Panc1 (cell line): Measurements from ENCODE around the gene ADK. TPM values are rescaled to one million over a fixed set of nuclear protein-coding genes. Genes with fewer than 3 reads are reported as not detected.
"Not testable (repeated sequence)": the region's sequence is repeated elsewhere in the genome, so short reads cannot be mapped to it uniquely, and the experiment has no call there.

ENCODE experiments used
- ATAC-seq: fragments of 200-7000 bp; cut with Tn5 transposase; 2 replicates; pipeline ENCODE4 v1.9.1; 2020; ENCODE audit warnings: mild to moderate bottlenecking, moderate library complexity
- BruUV-seq: library from RNA; stranded (reverse); fragments of 400-500 nt; replicated peaks from 2 replicates; lab custom pipeline; 2021; lab: Mats Ljungman, UMichigan
- CTCF ChIA-PET: fragments of 300-600 bp; sonication (Branson Sonifier 250); formaldehyde crosslinking; loops from one replicate; lab custom pipeline; 2022; ENCODE audit warnings: antibody characterized with exemption; lab: Charles Lee
- POLR2A ChIA-PET: fragments of 300-600 bp; sonication (Branson Sonifier 250); formaldehyde crosslinking; loops from one replicate; lab custom pipeline; 2022; ENCODE audit warnings: antibody characterized with exemption; lab: Charles Lee
- DNase-seq: peaks from one replicate; pipeline ENCODE4 v3.0.0-alpha.2; 2010; ENCODE audit warnings: low read depth, low spot score
- H3K27ac ChIP-seq: 2 replicates; pipeline ENCODE4 v1.5.1; 2011; ENCODE audit warnings: mild to moderate bottlenecking, low read length, inconsistent platforms
- H3K27me3 ChIP-seq: fragments of 200-500 bp; sonication (Bioruptor generic); 2 replicates; pipeline ENCODE4 v1.6.0; 2014; ENCODE audit warnings: low read length, inconsistent platforms; ENCODE audit not compliant: control insufficient read depth, insufficient read depth
- H3K36me3 ChIP-seq: fragments of 200-500 bp; sonication (Bioruptor generic); 2 replicates; pipeline ENCODE4 v1.5.1; 2014; ENCODE audit warnings: inconsistent platforms, mild to moderate bottlenecking, low read length, moderate library complexity; ENCODE audit not compliant: control insufficient read depth, insufficient read depth
- H3K4me1 ChIP-seq: 2 replicates; pipeline ENCODE4 v1.5.1; 2011; ENCODE audit warnings: inconsistent platforms, mild to moderate bottlenecking, low read length, moderate library complexity; ENCODE audit not compliant: control insufficient read depth, insufficient read depth
- H3K4me3 ChIP-seq, 2 experiments: 2 replicates each; pipeline ENCODE4 v1.5.1; 2011 to 2012; ENCODE audit warnings: low read depth in 2 of 2, low read length in 2 of 2, mild to moderate bottlenecking in 2 of 2, inconsistent platforms in 1 of 2, moderate library complexity in 1 of 2
- H3K9me3 ChIP-seq: fragments of 200-500 bp; sonication (Bioruptor generic); 2 replicates; pipeline ENCODE4 v1.5.1; 2014; ENCODE audit warnings: low read depth, mild to moderate bottlenecking, inconsistent platforms, low read length, moderate library complexity; ENCODE audit not compliant: control insufficient read depth, insufficient read depth
- CTCF ChIP-seq: fragments of 450-650 bp; IDR thresholded peaks from 2 replicates; pipeline ENCODE4 v1.5.1; 2017; ENCODE audit warnings: mild to moderate bottlenecking
- POLR2AphosphoS5 ChIP-seq: IDR thresholded peaks from 2 replicates; pipeline ENCODE4 v1.6.1; 2012; ENCODE audit warnings: mild to moderate bottlenecking, low read depth, low read length, moderate library complexity
- SIN3A ChIP-seq: IDR thresholded peaks from 2 replicates; pipeline ENCODE4 v1.6.1; 2012; ENCODE audit warnings: low read depth, mild to moderate bottlenecking, low read length, moderate library complexity, borderline replicate concordance; ENCODE audit not compliant: insufficient read depth
- TCF7L2 ChIP-seq: IDR thresholded peaks from 2 replicates; pipeline ENCODE4 v1.6.1; 2011; ENCODE audit warnings: mild to moderate bottlenecking, low read depth, low read length, inconsistent platforms
- in situ Hi-C: cut with HindIII; loops from 2 replicates; pipeline ENCODE4 v1.10.0; 2016; ENCODE audit warnings: low sequenced_read_pairs, low pct_unique_long_range_greater_than_20kb
- intact Hi-C: fragments of 100-400 bp; cut with micrococcal nuclease; formaldehyde crosslinking; loops from one replicate; pipeline ENCODE4 v1.10.0; 2022; ENCODE audit not compliant: unreplicated experiment
- total RNA-seq: library from RNA; stranded (reverse); gene quantifications from one replicate; pipeline ENCODE4 v1.2.1, GENCODE V29; 2021; ENCODE audit not compliant: unreplicated experiment
- TF ChIP-seq, protein P1 (sequence below), 2 experiments: IDR thresholded peaks; 2 replicates each; pipeline ENCODE4 v1.6.1; 2011 to 2012; ENCODE audit warnings: low read depth in 2 of 2, control low read depth in 1 of 2, low read length in 1 of 2, mild to moderate bottlenecking in 1 of 2, moderate library complexity in 1 of 2; ENCODE audit not compliant: insufficient read depth in 1 of 2

ADK gene
- total RNA-seq, 1 experiment from 2014 or later, result 64.5 TPM

DNA sequence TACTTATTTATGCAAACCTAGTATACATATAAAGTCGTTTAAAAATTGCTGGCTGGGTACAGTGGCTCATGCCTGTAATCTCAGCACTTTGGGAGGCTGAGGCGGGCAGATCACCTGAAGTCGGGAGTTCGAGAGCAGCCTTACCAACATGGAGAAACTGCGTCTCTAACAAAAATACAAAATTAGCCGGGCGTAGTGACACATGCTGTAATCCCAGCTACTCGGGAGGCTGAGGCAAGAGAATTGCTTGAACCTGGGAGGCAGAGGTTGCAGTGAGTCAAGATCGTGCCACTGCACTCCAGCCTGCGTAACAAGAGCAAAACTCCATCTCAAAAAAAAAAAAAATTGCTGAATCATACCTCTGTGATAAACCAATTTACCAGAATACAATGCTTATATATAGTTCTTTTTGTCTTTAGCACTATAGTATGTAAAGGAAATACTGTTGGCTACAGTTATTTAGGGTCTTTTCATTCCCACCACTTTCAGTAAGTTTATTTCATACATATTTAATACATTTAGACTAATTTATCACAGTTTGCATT is 325.2 kb downstream of the ADK start:
- CTCF ChIA-PET, result interaction anchor here (0.7 kb wide), 1 partner anchor 261 kb away, joined by 3 read pairs; no protein-coding TSS in a partner anchor
- H3K4me3 ChIP-seq, H3K9me3 ChIP-seq, DNase-seq, H3K36me3 ChIP-seq, H3K27me3 ChIP-seq, POLR2A ChIA-PET, in situ Hi-C loops, intact Hi-C loops, H3K27ac ChIP-seq, BruUV-seq, ATAC-seq, H3K4me1 ChIP-seq: not testable (repeated sequence)

DNA sequence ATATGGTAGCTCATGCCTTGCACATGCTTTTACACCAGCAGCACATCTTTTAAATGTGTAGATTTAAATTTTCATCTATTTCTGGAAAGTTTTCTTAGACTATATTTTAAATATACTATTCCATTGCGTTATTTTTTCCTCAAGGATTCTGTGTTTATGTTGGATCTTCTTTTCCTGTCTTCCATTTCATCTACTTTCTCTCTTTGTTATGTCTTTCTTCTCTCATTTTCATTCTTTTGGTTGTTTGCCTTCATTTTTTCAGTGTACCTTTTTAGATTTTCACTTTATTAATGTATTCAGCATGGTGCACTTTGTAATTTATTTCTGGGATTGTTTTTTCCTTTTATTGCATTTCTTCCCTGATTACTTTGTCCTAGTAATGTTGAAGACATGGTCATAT is 329.8 kb downstream of the ADK start:
- Histone ChIP-seq H3K4me1 (no peaks in the 10 kb centered on the region), H3K36me3 (no peaks in the 10 kb centered on the region), H3K27me3 (no peaks in the 10 kb centered on the region), H3K27ac (no peak overlapping the region), H3K4me3 (no peak overlapping the region), H3K9me3 (no peaks in the 10 kb centered on the region)
- no TSS peak for BruUV-seq
- in situ Hi-C loops (no loop called here), intact Hi-C loops (no loop called here)
- TF ChIP-seq POLR2AphosphoS5 (no peak), CTCF (no peak), SIN3A (no peak), TCF7L2 (no peak)
- TF ChIP-seq, protein P1, sequence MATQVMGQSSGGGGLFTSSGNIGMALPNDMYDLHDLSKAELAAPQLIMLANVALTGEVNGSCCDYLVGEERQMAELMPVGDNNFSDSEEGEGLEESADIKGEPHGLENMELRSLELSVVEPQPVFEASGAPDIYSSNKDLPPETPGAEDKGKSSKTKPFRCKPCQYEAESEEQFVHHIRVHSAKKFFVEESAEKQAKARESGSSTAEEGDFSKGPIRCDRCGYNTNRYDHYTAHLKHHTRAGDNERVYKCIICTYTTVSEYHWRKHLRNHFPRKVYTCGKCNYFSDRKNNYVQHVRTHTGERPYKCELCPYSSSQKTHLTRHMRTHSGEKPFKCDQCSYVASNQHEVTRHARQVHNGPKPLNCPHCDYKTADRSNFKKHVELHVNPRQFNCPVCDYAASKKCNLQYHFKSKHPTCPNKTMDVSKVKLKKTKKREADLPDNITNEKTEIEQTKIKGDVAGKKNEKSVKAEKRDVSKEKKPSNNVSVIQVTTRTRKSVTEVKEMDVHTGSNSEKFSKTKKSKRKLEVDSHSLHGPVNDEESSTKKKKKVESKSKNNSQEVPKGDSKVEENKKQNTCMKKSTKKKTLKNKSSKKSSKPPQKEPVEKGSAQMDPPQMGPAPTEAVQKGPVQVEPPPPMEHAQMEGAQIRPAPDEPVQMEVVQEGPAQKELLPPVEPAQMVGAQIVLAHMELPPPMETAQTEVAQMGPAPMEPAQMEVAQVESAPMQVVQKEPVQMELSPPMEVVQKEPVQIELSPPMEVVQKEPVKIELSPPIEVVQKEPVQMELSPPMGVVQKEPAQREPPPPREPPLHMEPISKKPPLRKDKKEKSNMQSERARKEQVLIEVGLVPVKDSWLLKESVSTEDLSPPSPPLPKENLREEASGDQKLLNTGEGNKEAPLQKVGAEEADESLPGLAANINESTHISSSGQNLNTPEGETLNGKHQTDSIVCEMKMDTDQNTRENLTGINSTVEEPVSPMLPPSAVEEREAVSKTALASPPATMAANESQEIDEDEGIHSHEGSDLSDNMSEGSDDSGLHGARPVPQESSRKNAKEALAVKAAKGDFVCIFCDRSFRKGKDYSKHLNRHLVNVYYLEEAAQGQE (IDR thresholded peaks at IDR 0.05; ENCODE audit: insufficient read depth in 1 of 2, low read depth in 2 of 2, low read length in 1 of 2), result no peak
- ChIA-PET POLR2A (interaction anchor here (0.6 kb wide), 1 partner anchor 369 kb away, joined by 4 read pairs; no protein-coding TSS in a partner anchor), CTCF (no interaction called here)
- no peak for ATAC-seq
- DNase-seq, result no peak

DNA sequence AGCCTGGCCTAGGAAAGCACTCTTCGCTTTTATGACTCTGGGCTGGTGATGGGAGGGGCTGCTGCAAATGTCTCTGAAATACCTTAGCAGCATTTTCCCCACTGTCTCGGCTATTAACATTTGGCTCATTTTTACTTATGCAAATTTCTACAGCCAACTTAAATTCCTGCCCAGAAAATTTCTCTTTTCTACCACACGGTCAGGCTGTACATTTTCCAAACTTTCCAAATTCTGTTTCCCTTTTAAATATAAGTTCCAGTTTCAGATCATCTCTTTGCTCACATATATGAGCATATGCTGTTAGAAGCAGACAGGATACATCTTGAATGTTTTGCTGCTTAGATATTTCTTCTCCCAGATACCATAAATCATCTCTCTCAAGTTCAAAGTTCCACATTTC is 332.3 kb downstream of the ADK start:
- H3K36me3 ChIP-seq, result no peaks in the 10 kb centered on the region
- H3K4me1 ChIP-seq, result no peaks in the 10 kb centered on the region
- no peaks in the 10 kb centered on the region for H3K9me3 ChIP-seq
- ChIA-PET CTCF (no interaction called here), POLR2A (no interaction called here)
- in situ Hi-C loops (no loop called here), intact Hi-C loops (no loop called here)
- H3K27me3 ChIP-seq, result no peaks in the 10 kb centered on the region
- BruUV-seq, result no TSS peak
- no peak for DNase-seq
- no peak overlapping the region for H3K4me3 ChIP-seq
- no peak for ATAC-seq
- H3K27ac ChIP-seq, result no peak overlapping the region
- TF ChIP-seq SIN3A (no peak), TCF7L2 (no peak), CTCF (no peak), POLR2AphosphoS5 (no peak)
- TF ChIP-seq, protein P1 (IDR thresholded peaks at IDR 0.05; ENCODE audit: insufficient read depth in 1 of 2, low read depth in 2 of 2, low read length in 1 of 2), result no peak
